ENCODE data around the gene WEE2.

DNA sequence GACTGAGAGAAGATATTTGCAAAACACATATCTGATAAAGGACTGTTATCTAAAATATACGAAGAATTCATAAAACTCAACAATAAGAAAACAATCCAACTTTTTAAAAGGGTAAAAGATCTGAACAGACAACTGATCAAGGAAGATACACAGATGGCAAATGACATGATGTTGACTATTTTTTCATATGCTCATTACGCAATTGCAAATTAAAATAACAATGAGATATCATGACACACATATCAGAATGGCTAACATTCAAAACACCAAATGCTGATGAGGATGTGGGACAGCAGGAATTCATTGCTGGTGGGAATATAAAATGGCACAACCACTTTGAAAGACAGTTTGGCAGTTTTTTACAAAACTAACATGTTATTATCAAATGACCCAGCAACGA, 15.1 kb upstream of the WEE2 start:
- TF ChIP-seq, protein P1, sequence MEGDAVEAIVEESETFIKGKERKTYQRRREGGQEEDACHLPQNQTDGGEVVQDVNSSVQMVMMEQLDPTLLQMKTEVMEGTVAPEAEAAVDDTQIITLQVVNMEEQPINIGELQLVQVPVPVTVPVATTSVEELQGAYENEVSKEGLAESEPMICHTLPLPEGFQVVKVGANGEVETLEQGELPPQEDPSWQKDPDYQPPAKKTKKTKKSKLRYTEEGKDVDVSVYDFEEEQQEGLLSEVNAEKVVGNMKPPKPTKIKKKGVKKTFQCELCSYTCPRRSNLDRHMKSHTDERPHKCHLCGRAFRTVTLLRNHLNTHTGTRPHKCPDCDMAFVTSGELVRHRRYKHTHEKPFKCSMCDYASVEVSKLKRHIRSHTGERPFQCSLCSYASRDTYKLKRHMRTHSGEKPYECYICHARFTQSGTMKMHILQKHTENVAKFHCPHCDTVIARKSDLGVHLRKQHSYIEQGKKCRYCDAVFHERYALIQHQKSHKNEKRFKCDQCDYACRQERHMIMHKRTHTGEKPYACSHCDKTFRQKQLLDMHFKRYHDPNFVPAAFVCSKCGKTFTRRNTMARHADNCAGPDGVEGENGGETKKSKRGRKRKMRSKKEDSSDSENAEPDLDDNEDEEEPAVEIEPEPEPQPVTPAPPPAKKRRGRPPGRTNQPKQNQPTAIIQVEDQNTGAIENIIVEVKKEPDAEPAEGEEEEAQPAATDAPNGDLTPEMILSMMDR (IDR thresholded peaks at IDR 0.05): no peak
- TF ChIP-seq POLR2AphosphoS5 (IDR thresholded peaks at IDR 0.05) (no peak), EP300 (IDR thresholded peaks at IDR 0.05) (no peak)

Data from suprapubic skin (tissue), 4 donors.